ENCODE measurements around the gene ADAMTSL2. TPM values are rescaled to one million over a fixed set of nuclear protein-coding genes. Genes with fewer than 3 reads are reported as not detected.

ADAMTSL2 gene
- total and polyA plus RNA-seq, 5 experiments from 2014 or later = 0.03 to 0.66 (median 0.29) TPM; not detected in 1

DNA sequence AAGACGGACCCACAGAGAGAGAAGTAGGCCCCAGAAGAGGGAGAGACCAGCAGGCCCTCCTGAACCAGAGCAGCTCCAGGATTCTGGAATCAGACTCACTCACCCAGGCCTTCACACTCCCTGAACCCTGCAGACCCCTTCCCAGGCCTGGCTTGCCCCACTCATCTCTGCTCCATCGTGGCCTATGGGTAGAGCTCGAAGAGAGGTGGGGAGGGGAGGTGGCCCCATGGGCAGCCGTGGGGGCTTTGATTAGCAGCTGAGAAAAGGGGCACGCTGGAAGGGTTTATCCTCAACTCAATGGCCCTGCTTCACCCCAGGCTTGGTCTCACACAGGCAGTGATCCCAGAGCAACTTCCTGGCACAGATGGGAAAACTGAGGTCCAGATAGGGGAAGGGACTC is 10.4 kb upstream of the ADAMTSL2 start:
- DNase-seq = no peak
- H3K4me3 Mint-ChIP-seq = no peak overlapping the region
- H3K27ac Mint-ChIP-seq = peak overlapping the region in 2 of 10 donors; percentile 41 to 63
- H3K4me1 Mint-ChIP-seq = peaks cover 4 to 16% (median 10%) of the 10 kb centered on the region in 4 donors
- ATAC-seq = no peak
- POLR2A ChIA-PET = no interaction called here
- H3K36me3 Mint-ChIP-seq = no peaks in the 10 kb centered on the region
- H3K27me3 Mint-ChIP-seq = no peaks in the 10 kb centered on the region
- no peaks in the 10 kb centered on the region for H3K9me3 Mint-ChIP-seq

GRCh38 chr9:133524679-133525228 is 9.8 kb upstream of the ADAMTSL2 start, which contains the start of gene MYMK:
Gene MYMK (minus strand): TSS chr9:133524959. CDS start chr9:133524844, 115 bp downstream.
- no peaks in the 10 kb centered on the region for H3K27me3 Mint-ChIP-seq
- ATAC-seq (no peak), DNase-seq (no peak)
- peak within 1 kb of the TSS in 5 of 10 donors; percentile 0 to 75 (median 41) for H3K27ac Mint-ChIP-seq
- POLR2A ChIA-PET = no interaction called here
- no peaks in the 10 kb centered on the region for H3K36me3 Mint-ChIP-seq
- peaks cover 4 to 16% (median 10%) of the 10 kb centered on the region in 4 donors for H3K4me1 Mint-ChIP-seq
- no peak within 1 kb of the TSS for H3K4me3 Mint-ChIP-seq
- no peaks in the 10 kb centered on the region for H3K9me3 Mint-ChIP-seq

GRCh38 chr9:133525677-133526076 is 8.8 kb upstream of the ADAMTSL2 start:
- Mint-ChIP-seq H3K9me3 (no peaks in the 10 kb centered on the region), H3K36me3 (no peaks in the 10 kb centered on the region)

DNA sequence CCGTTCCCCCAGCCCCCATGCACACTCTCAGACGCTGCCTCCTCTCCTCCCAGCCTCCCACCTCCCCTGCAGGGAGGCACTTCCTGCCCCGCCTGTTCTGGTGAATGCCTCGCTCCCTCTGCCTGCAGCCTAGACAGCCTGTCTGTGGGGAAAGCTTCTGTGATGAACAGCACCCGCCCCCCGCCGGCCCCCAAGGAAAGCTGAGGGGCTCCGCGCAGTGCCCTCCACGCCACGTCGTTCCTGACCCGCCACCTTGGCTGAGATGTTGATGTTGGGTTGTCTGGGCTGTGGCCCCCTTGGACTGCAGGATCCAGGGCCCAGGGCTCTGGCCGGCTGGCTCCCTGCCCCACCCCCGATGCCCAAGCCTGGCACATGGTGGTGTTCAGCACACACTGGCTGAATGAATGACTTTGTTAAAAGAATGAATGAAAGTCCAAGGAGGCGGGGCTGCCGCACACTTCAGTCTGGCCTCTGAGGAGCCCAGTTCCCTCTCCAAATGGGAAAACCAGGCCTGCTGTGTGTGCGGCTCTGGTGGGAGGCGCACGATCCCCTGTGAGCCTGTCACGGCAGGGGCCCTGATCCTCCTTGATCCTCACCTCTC is 7.7 kb upstream of the ADAMTSL2 start:
- Mint-ChIP-seq H3K9me3 (no peaks in the 10 kb centered on the region), H3K27ac (peak overlapping the region in 5 of 10 donors; percentile 29 to 84 (median 71)), H3K36me3 (no peaks in the 10 kb centered on the region), H3K27me3 (no peaks in the 10 kb centered on the region), H3K4me3 (peak overlapping the region in 4 of 10 donors; percentile 16 to 39 (median 19)), H3K4me1 (peaks cover 4 to 16% (median 10%) of the 10 kb centered on the region in 4 donors)
- ATAC-seq = peak in 1 of 2 donors; percentile 29
- DNase-seq = no peak
- POLR2A ChIA-PET = interaction anchor here (0.5 kb wide), 1 partner anchor 25 kb away, joined by 6 read pairs; no protein-coding TSS in a partner anchor

More at GRCh38 chr9:133525677-133526076, 8.8 kb upstream of the ADAMTSL2 start:
- H3K4me1 Mint-ChIP-seq = peaks cover 4 to 16% (median 10%) of the 10 kb centered on the region in 4 donors
- no peak for ATAC-seq
- no peak for DNase-seq
- no peaks in the 10 kb centered on the region for H3K27me3 Mint-ChIP-seq
- H3K4me3 Mint-ChIP-seq = no peak overlapping the region
- H3K27ac Mint-ChIP-seq = peak overlapping the region in 3 of 10 donors; percentile 23 to 75 (median 52)
- POLR2A ChIA-PET = interaction anchor here (0.7 kb wide), 1 partner anchor 1942 kb away, joined by 4 read pairs; no protein-coding TSS in a partner anchor

DNA sequence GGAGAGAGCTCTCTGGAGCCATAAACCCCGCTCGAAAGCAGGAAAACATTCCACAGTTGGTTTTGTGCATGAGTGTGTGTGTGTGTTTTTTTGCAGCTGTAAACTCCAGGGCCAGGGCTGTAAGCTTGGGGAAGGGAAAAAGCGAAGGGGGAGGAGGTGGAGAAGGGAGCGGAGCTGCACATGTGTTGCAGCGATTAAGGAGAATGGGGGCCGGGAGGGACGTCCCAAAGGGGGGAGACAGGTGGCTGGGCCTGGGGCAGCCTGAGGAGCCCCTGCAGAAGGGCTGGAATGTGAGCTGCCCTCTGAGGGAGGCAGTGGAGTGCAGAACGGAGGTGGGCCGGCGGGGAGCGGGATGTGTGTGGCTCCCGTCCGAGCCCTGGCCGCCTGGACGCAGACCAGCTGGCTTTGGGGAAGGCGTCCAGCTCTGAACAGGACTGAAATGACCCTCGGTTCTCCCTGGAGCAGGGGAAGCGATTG is 7.0 kb upstream of the ADAMTSL2 start:
- H3K27me3 Mint-ChIP-seq = peaks cover 0 to 1% (median 0%) of the 10 kb centered on the region in 5 donors
- H3K27ac Mint-ChIP-seq = peak overlapping the region in 1 of 10 donors; percentile 84
- H3K9me3 Mint-ChIP-seq = no peaks in the 10 kb centered on the region
- ATAC-seq (no peak), DNase-seq (no peak)
- POLR2A ChIA-PET = no interaction called here
- H3K4me1 Mint-ChIP-seq = peaks cover 4 to 16% (median 10%) of the 10 kb centered on the region in 4 donors
- H3K36me3 Mint-ChIP-seq = no peaks in the 10 kb centered on the region
- no peak overlapping the region for H3K4me3 Mint-ChIP-seq

GRCh38 chr9:133528001-133528875 is 6.3 kb upstream of the ADAMTSL2 start:
- Mint-ChIP-seq H3K4me3 (no peak overlapping the region), H3K9me3 (no peaks in the 10 kb centered on the region), H3K36me3 (no peaks in the 10 kb centered on the region), H3K4me1 (peaks cover 11 to 24% (median 14%) of the 10 kb centered on the region in 4 donors), H3K27ac (peak overlapping the region in 2 of 10 donors; percentile 27 to 56), H3K27me3 (peaks cover 0 to 3% (median 0%) of the 10 kb centered on the region in 5 donors)
- POLR2A ChIA-PET = no interaction called here
- ATAC-seq (no peak), DNase-seq (no peak)

GRCh38 chr9:133528876-133529241 is 5.6 kb upstream of the ADAMTSL2 start:
- POLR2A ChIA-PET = no interaction called here
- ATAC-seq (no peak), DNase-seq (no peak)
- no peaks in the 10 kb centered on the region for H3K36me3 Mint-ChIP-seq
- no peak overlapping the region for H3K4me3 Mint-ChIP-seq
- no peak overlapping the region for H3K27ac Mint-ChIP-seq
- H3K9me3 Mint-ChIP-seq = no peaks in the 10 kb centered on the region
- H3K4me1 Mint-ChIP-seq = peaks cover 9 to 29% (median 19%) of the 10 kb centered on the region in 4 donors
- H3K27me3 Mint-ChIP-seq = peaks cover 0 to 6% (median 0%) of the 10 kb centered on the region in 5 donors

DNA sequence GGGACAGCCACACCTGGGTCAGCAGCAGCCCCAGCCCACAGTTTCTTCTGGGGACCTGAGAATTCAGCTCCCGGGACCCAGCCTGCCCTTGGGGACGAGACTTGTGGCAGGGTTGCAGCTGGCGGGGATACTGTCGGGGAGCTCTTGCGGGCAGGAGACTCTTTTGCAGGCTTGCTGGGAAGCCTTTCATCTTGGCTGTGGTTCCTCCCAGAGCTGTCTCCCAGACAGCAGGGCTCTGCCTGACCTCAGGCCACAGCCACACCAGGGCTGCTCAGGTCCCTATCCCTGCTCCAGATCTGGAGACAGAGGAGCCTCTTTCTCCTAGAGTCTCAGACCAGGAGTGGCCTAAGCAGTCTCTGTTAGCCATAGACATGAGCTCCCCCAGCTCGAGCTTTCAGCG is 5.0 kb upstream of the ADAMTSL2 start:
- Mint-ChIP-seq H3K27me3 (peaks cover 0 to 6% (median 0%) of the 10 kb centered on the region in 5 donors), H3K27ac (no peak overlapping the region), H3K4me3 (no peak overlapping the region), H3K9me3 (no peaks in the 10 kb centered on the region), H3K4me1 (peaks cover 9 to 29% (median 22%) of the 10 kb centered on the region in 4 donors), H3K36me3 (no peaks in the 10 kb centered on the region)
- no peak for DNase-seq
- POLR2A ChIA-PET = no interaction called here
- no peak for ATAC-seq

- ATAC-seq (no peak), DNase-seq (no peak)
- Mint-ChIP-seq H3K27me3 (peaks cover 0 to 6% (median 0%) of the 10 kb centered on the region in 5 donors), H3K36me3 (no peaks in the 10 kb centered on the region), H3K9me3 (no peaks in the 10 kb centered on the region), H3K4me3 (no peak overlapping the region), H3K27ac (no peak overlapping the region), H3K4me1 (peaks cover 9 to 32% (median 22%) of the 10 kb centered on the region in 4 donors)
- POLR2A ChIA-PET = no interaction called here
Observed at GRCh38 chr9:133529874-133530273, 4.6 kb upstream of the ADAMTSL2 start.

- H3K36me3 Mint-ChIP-seq = no peaks in the 10 kb centered on the region
- H3K4me3 Mint-ChIP-seq = no peak overlapping the region
- DNase-seq (no peak), ATAC-seq (no peak)
- H3K9me3 Mint-ChIP-seq = no peaks in the 10 kb centered on the region
- H3K4me1 Mint-ChIP-seq = peaks cover 11 to 32% (median 23%) of the 10 kb centered on the region in 4 donors
- peaks cover 0 to 8% (median 0%) of the 10 kb centered on the region in 5 donors for H3K27me3 Mint-ChIP-seq
- H3K27ac Mint-ChIP-seq = no peak overlapping the region
- POLR2A ChIA-PET = no interaction called here
Observed at GRCh38 chr9:133531293-133531692, 3.2 kb upstream of the ADAMTSL2 start.

- peak overlapping the region in 9 of 10 donors; percentile 28 to 83 (median 72) for H3K27ac Mint-ChIP-seq
- DNase-seq (peak; percentile 36 to 87 (median 63)), ATAC-seq (peak; percentile 37 to 63)
- H3K9me3 Mint-ChIP-seq = no peaks in the 10 kb centered on the region
- peak overlapping the region; percentile 28 to 80 (median 64) for H3K4me3 Mint-ChIP-seq
- peaks cover 0 to 8% (median 0%) of the 10 kb centered on the region in 5 donors for H3K27me3 Mint-ChIP-seq
- no peaks in the 10 kb centered on the region for H3K36me3 Mint-ChIP-seq
- H3K4me1 Mint-ChIP-seq = peaks cover 6 to 21% (median 17%) of the 10 kb centered on the region in 4 donors
- POLR2A ChIA-PET = no interaction called here
Observed at GRCh38 chr9:133532937-133533668, 1.4 kb upstream of the ADAMTSL2 start.

GRCh38 chr9:133533857-133534256 is 647 bp upstream of the ADAMTSL2 start:
- H3K27ac Mint-ChIP-seq = peak overlapping the region in 5 of 10 donors; percentile 34 to 75 (median 70)
- peak in 1 of 10 donors; percentile 15 for DNase-seq
- H3K27me3 Mint-ChIP-seq = peaks cover 0 to 8% (median 0%) of the 10 kb centered on the region in 5 donors
- no peaks in the 10 kb centered on the region for H3K9me3 Mint-ChIP-seq
- H3K36me3 Mint-ChIP-seq = no peaks in the 10 kb centered on the region
- H3K4me3 Mint-ChIP-seq = peak overlapping the region in 6 of 10 donors; percentile 52 to 71 (median 64)
- no peak for ATAC-seq
- POLR2A ChIA-PET = interaction anchor here (1.9 kb wide), 1 partner anchor 24 kb away, joined by 14 read pairs; no protein-coding TSS in a partner anchor
- H3K4me1 Mint-ChIP-seq = peaks cover 7 to 24% (median 18%) of the 10 kb centered on the region in 4 donors
